ENCODE measurements around the gene SPATA19. TPM values are rescaled to one million over a fixed set of nuclear protein-coding genes. Genes with fewer than 3 reads are reported as not detected.

SPATA19 gene
- total and polyA plus RNA-seq, 4 donors: not detected

DNA sequence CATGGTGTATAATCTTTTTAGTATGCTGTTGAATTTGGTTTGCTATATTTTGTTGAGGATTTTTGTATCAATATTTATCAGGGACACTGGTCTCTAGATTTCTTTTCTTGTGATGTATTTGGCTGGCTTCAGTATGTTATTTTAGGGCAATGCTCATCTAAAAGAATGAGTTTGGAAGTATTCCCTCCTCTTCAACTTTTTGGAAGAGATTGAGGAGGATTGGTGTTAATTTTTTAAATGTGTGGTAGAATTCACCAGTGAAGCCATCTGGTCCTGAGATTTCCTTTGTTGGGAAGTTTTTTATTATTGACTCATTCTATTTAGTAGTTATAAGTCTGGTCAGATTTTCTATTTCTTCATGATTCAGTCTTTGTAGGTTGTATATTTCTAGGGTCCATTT is 22.1 kb upstream of the SPATA19 start:
- Histone ChIP-seq H3K27me3 (ENCODE audit: control insufficient read depth in 4 of 4, insufficient read depth in 4 of 4, low read length in 3 of 4) (peaks cover 0 to 3% (median 0%) of the 10 kb centered on the region in 4 donors), H3K9ac (ENCODE audit: low read depth in 1 of 2, low read length in 2 of 2) (no peak overlapping the region), H3K36me3 (ENCODE audit: control insufficient read depth in 4 of 4, insufficient read depth in 3 of 4, low read depth in 1 of 4, low read length in 3 of 4) (no peaks in the 10 kb centered on the region), H3K4me3 (ENCODE audit: low read depth in 1 of 3, low read length in 3 of 3) (no peak overlapping the region), H3K4me1 (ENCODE audit: control insufficient read depth in 4 of 4, insufficient read depth in 4 of 4, low read length in 3 of 4) (no peaks in the 10 kb centered on the region), H3K9me3 (ENCODE audit: control insufficient read depth in 4 of 4, low read length in 3 of 4) (no peaks in the 10 kb centered on the region), H3K27ac (ENCODE audit: low read depth in 1 of 2, low read length in 2 of 2) (no peak overlapping the region)
- no peak for DNase-seq (ENCODE audit: low spot score)
- TF ChIP-seq, protein P1, sequence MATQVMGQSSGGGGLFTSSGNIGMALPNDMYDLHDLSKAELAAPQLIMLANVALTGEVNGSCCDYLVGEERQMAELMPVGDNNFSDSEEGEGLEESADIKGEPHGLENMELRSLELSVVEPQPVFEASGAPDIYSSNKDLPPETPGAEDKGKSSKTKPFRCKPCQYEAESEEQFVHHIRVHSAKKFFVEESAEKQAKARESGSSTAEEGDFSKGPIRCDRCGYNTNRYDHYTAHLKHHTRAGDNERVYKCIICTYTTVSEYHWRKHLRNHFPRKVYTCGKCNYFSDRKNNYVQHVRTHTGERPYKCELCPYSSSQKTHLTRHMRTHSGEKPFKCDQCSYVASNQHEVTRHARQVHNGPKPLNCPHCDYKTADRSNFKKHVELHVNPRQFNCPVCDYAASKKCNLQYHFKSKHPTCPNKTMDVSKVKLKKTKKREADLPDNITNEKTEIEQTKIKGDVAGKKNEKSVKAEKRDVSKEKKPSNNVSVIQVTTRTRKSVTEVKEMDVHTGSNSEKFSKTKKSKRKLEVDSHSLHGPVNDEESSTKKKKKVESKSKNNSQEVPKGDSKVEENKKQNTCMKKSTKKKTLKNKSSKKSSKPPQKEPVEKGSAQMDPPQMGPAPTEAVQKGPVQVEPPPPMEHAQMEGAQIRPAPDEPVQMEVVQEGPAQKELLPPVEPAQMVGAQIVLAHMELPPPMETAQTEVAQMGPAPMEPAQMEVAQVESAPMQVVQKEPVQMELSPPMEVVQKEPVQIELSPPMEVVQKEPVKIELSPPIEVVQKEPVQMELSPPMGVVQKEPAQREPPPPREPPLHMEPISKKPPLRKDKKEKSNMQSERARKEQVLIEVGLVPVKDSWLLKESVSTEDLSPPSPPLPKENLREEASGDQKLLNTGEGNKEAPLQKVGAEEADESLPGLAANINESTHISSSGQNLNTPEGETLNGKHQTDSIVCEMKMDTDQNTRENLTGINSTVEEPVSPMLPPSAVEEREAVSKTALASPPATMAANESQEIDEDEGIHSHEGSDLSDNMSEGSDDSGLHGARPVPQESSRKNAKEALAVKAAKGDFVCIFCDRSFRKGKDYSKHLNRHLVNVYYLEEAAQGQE (IDR thresholded peaks at IDR 0.05): no peak
- TF ChIP-seq HNF4G (IDR thresholded peaks at IDR 0.05): no peak
- TF ChIP-seq FOXA2 (IDR thresholded peaks at IDR 0.05): no peak
- no peak for TF ChIP-seq EGR1 (IDR thresholded peaks at IDR 0.05; ENCODE audit: low read depth in 2 of 2)
- no peak for TF ChIP-seq JUND (IDR thresholded peaks at IDR 0.05)
- no peak for TF ChIP-seq TAF1 (conservative IDR thresholded peaks at IDR 0.05)

DNA sequence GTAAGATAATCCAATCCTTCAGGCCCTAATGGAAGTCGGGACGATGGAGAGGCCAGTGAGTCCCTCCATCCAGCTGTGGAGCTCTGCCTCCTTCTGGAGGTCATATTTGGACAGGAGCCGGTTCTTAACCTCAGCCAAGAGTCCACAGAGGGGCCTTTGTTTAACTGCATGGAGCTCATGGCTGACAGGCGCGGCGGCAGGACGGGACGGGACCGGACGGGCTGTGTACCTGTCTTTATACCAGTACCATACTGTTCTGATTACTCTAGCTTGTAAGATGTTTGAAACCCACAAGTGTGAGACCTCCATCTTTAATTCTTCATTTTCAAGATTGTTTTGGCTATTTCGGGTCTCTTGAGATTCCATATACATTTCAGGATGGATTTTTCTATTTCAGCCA is 20.2 kb upstream of the SPATA19 start:
- no peak for DNase-seq (ENCODE audit: low spot score)
- no peaks in the 10 kb centered on the region for H3K4me1 ChIP-seq (ENCODE audit: control insufficient read depth in 4 of 4, insufficient read depth in 4 of 4, low read length in 3 of 4)
- 93% methylated on average over 11 of the region's 11 CpGs for WGBS
- TF ChIP-seq, protein P1 (IDR thresholded peaks at IDR 0.05): no peak
- TF ChIP-seq TAF1 (conservative IDR thresholded peaks at IDR 0.05): no peak
- TF ChIP-seq, protein P2, sequence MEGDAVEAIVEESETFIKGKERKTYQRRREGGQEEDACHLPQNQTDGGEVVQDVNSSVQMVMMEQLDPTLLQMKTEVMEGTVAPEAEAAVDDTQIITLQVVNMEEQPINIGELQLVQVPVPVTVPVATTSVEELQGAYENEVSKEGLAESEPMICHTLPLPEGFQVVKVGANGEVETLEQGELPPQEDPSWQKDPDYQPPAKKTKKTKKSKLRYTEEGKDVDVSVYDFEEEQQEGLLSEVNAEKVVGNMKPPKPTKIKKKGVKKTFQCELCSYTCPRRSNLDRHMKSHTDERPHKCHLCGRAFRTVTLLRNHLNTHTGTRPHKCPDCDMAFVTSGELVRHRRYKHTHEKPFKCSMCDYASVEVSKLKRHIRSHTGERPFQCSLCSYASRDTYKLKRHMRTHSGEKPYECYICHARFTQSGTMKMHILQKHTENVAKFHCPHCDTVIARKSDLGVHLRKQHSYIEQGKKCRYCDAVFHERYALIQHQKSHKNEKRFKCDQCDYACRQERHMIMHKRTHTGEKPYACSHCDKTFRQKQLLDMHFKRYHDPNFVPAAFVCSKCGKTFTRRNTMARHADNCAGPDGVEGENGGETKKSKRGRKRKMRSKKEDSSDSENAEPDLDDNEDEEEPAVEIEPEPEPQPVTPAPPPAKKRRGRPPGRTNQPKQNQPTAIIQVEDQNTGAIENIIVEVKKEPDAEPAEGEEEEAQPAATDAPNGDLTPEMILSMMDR (IDR thresholded peaks at IDR 0.05; ENCODE audit: low read depth, low read length, missing input control): no peak
- no peak for TF ChIP-seq JUND (IDR thresholded peaks at IDR 0.05)
- H3K9me3 ChIP-seq (ENCODE audit: control insufficient read depth in 4 of 4, low read length in 3 of 4): no peaks in the 10 kb centered on the region
- H3K27me3 ChIP-seq (ENCODE audit: control insufficient read depth in 4 of 4, insufficient read depth in 4 of 4, low read length in 3 of 4): peaks cover 0 to 3% (median 0%) of the 10 kb centered on the region in 4 donors
- no peaks in the 10 kb centered on the region for H3K36me3 ChIP-seq (ENCODE audit: control insufficient read depth in 4 of 4, insufficient read depth in 3 of 4, low read depth in 1 of 4, low read length in 3 of 4)
- H3K9ac ChIP-seq (ENCODE audit: low read depth in 1 of 2, low read length in 2 of 2): no peak overlapping the region
- no peak overlapping the region for H3K4me3 ChIP-seq (ENCODE audit: low read depth in 1 of 3, low read length in 3 of 3)
- no peak overlapping the region for H3K27ac ChIP-seq (ENCODE audit: low read depth in 1 of 2, low read length in 2 of 2)

DNA sequence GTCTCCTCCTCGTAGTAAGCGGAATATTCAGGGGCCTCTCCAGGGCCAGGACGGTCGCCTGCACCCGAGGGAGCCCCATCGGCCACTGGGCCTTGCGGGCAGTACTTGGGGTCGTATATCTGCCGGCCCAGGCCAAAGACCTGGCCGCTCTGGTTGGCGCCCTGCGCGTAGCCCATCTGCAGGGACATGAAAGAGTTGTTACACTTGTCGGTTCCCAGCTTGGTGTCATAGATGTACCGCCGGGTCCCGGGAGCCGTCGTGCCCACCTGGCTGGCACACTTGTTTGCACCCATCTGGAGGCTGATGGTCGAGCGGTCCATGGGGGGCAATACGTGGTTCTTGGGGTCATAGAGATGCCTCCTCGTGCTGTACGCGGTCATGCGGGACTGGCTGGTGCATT is 19.4 kb upstream of the SPATA19 start:
- no peak for DNase-seq (ENCODE audit: low spot score)
- WGBS: 94% methylated on average over 26 of the region's 26 CpGs

More for the DNA sequence above, 19.4 kb upstream of the SPATA19 start:
- TF ChIP-seq TAF1 (conservative IDR thresholded peaks at IDR 0.05) (no peak), FOXA1 (IDR thresholded peaks at IDR 0.05) (no peak), JUND (IDR thresholded peaks at IDR 0.05) (no peak), HNF4A (conservative IDR thresholded peaks at IDR 0.05) (no peak)
- TF ChIP-seq, protein P2 (IDR thresholded peaks at IDR 0.05; ENCODE audit: low read depth, low read length, missing input control): no peak
- H3K9me3 ChIP-seq (ENCODE audit: control insufficient read depth in 4 of 4, low read length in 3 of 4): no peaks in the 10 kb centered on the region
- H3K9ac ChIP-seq (ENCODE audit: low read depth in 1 of 2, low read length in 2 of 2): no peak overlapping the region
- H3K27ac ChIP-seq (ENCODE audit: low read depth in 1 of 2, low read length in 2 of 2): no peak overlapping the region
- peaks cover 0 to 5% (median under 1%) of the 10 kb centered on the region in 4 donors for H3K27me3 ChIP-seq (ENCODE audit: control insufficient read depth in 4 of 4, insufficient read depth in 4 of 4, low read length in 3 of 4)
- no peaks in the 10 kb centered on the region for H3K4me1 ChIP-seq (ENCODE audit: control insufficient read depth in 4 of 4, insufficient read depth in 4 of 4, low read length in 3 of 4)
- no peak overlapping the region for H3K4me3 ChIP-seq (ENCODE audit: low read depth in 1 of 3, low read length in 3 of 3)
- H3K36me3 ChIP-seq (ENCODE audit: control insufficient read depth in 4 of 4, insufficient read depth in 3 of 4, low read depth in 1 of 4, low read length in 3 of 4): no peaks in the 10 kb centered on the region

Data from liver (tissue), 9 donors.